ENCODE data around the gene EVA1A. TPM values are rescaled to one million over a fixed set of nuclear protein-coding genes. Genes with fewer than 3 reads are reported as not detected.

Gene EVA1A
- polyA plus RNA-seq, 2 of the 4 experiments (the other 2 are of a cell fraction), result 2.5 to 19.0 TPM

- 35% methylated on average over 5 of the region's 5 CpGs for whole genome bisulfite sequencing (ENCODE audit: missing lambda C conversion rate)
- H3K4me1 ChIP-seq, result no peaks in the 10 kb centered on the region
- ATAC-seq (no peak), DNase-seq (ENCODE audit: low read depth in 1 of 2, low spot score in 1 of 2) (no peak), FAIRE-seq (no peak)
- H3K9me3 ChIP-seq, result 0 out of 3 replicates have a peak, but pooled peaks cover 5% of the 10 kb centered on the region
- H3K27ac ChIP-seq, result no peak overlapping the region
- no peak overlapping the region for H3K4me3 ChIP-seq
- POLR2A ChIA-PET, result no interaction called here
- no peak overlapping the region for H3K4me2 ChIP-seq
- CTCF ChIA-PET, result interaction anchor here (4.6 kb wide), 1 partner anchor 11 kb away, joined by 28 read pairs; no protein-coding TSS in a partner anchor
- TF ChIP-seq, protein P1, sequence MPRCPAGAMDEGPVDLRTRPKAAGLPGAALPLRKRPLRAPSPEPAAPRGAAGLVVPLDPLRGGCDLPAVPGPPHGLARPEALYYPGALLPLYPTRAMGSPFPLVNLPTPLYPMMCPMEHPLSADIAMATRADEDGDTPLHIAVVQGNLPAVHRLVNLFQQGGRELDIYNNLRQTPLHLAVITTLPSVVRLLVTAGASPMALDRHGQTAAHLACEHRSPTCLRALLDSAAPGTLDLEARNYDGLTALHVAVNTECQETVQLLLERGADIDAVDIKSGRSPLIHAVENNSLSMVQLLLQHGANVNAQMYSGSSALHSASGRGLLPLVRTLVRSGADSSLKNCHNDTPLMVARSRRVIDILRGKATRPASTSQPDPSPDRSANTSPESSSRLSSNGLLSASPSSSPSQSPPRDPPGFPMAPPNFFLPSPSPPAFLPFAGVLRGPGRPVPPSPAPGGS (IDR thresholded peaks at IDR 0.05), result no peak
- no peak for TF ChIP-seq CHD2 (IDR thresholded peaks at IDR 0.05; ENCODE audit: low read length, partially characterized antibody)
- no peak for TF ChIP-seq HOXB13 (CRISPR knock-in tag; IDR thresholded peaks at IDR 0.05; ENCODE audit: low read depth)
- TF ChIP-seq SMC3 (IDR thresholded peaks at IDR 0.05), result no peak
- TF ChIP-seq TFCP2L1 (CRISPR knock-in tag; IDR thresholded peaks at IDR 0.05), result no peak
- no peak for TF ChIP-seq MYC (IDR thresholded peaks at IDR 0.05; ENCODE audit: borderline replicate concordance, low read length)
- TF ChIP-seq, protein P2, sequence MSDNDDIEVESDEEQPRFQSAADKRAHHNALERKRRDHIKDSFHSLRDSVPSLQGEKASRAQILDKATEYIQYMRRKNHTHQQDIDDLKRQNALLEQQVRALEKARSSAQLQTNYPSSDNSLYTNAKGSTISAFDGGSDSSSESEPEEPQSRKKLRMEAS (IDR thresholded peaks at IDR 0.05), result no peak
- TF ChIP-seq, protein P3, sequence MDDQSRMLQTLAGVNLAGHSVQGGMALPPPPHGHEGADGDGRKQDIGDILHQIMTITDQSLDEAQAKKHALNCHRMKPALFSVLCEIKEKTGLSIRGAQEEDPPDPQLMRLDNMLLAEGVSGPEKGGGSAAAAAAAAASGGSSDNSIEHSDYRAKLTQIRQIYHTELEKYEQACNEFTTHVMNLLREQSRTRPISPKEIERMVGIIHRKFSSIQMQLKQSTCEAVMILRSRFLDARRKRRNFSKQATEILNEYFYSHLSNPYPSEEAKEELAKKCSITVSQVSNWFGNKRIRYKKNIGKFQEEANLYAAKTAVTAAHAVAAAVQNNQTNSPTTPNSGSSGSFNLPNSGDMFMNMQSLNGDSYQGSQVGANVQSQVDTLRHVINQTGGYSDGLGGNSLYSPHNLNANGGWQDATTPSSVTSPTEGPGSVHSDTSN (IDR thresholded peaks at IDR 0.05), result no peak
- TF ChIP-seq HMGXB4 (CRISPR knock-in tag; IDR thresholded peaks at IDR 0.05; ENCODE audit: borderline replicate concordance), result no peak
- TF ChIP-seq RFX5 (IDR thresholded peaks at IDR 0.05), result no peak
- TF ChIP-seq RARB (CRISPR knock-in tag; IDR thresholded peaks at IDR 0.05), result no peak
- TF ChIP-seq NFE2L2 (conservative IDR thresholded peaks at IDR 0.05; ENCODE audit: low read length), result no peak
- no peak for TF ChIP-seq HOXB5 (CRISPR knock-in tag; IDR thresholded peaks at IDR 0.05)
- no peak for TF ChIP-seq NPAS2 (CRISPR knock-in tag; IDR thresholded peaks at IDR 0.05; ENCODE audit: borderline replicate concordance)
- no peak for TF ChIP-seq ZSCAN20 (CRISPR knock-in tag; IDR thresholded peaks at IDR 0.05)
- no peak for TF ChIP-seq CEBPB (IDR thresholded peaks at IDR 0.05)
- TF ChIP-seq POLR2AphosphoS2 (conservative IDR thresholded peaks at IDR 0.05; ENCODE audit: low read length), result no peak
- no peak for TF ChIP-seq SREBF2 (IDR thresholded peaks at IDR 0.05)
- no peak for TF ChIP-seq FOXS1 (CRISPR knock-in tag; IDR thresholded peaks at IDR 0.05)
- TF ChIP-seq, protein P4, sequence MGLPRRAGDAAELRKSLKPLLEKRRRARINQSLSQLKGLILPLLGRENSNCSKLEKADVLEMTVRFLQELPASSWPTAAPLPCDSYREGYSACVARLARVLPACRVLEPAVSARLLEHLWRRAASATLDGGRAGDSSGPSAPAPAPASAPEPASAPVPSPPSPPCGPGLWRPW (IDR thresholded peaks at IDR 0.05), result no peak
These were observed 107.1 kb downstream of the EVA1A start for GRCh38 chr2:75453384-75454240.

DNA sequence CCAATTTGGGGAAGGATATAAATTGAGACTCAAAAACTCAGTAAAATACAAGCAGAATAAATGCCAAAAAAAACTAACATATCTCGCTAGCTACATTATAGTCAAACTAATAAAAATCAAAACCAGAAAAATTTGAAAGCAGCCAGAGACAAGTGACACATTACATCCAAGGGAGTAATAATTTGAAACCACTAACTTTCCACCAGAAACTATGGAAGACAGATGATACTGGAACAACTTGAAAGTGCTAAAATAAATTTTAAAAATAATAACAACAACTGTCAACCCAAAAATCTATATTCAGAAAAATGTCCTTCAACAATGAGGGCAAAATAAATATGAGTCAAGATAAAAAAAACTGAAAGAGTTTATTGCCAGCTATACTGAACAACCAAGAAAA, 110.7 kb downstream of the EVA1A start:
- H3K4me2 ChIP-seq, result no peak overlapping the region
- DNase-seq (ENCODE audit: low read depth in 1 of 2, low spot score in 1 of 2), result no peak
- ChIA-PET POLR2A (no interaction called here), CTCF (interaction anchor here (1.6 kb wide), 1 partner anchor 14 kb away, joined by 4 read pairs; no protein-coding TSS in a partner anchor)
- no peak for FAIRE-seq
- no peak overlapping the region for H3K27ac ChIP-seq
- 0 out of 3 replicates have a peak, but pooled peaks cover 7% of the 10 kb centered on the region for H3K9me3 ChIP-seq
- no peak overlapping the region for H3K4me3 ChIP-seq
- no peak for ATAC-seq
- no peak for TF ChIP-seq NFE2L2 (conservative IDR thresholded peaks at IDR 0.05; ENCODE audit: low read length)
- TF ChIP-seq FOXS1 (CRISPR knock-in tag; IDR thresholded peaks at IDR 0.05), result no peak
- no peak for TF ChIP-seq FOSL2 (IDR thresholded peaks at IDR 0.05)
- TF ChIP-seq FOSL2 (CRISPR knock-in tag; IDR thresholded peaks at IDR 0.05), result no peak
- TF ChIP-seq USF2 (IDR thresholded peaks at IDR 0.05), result no peak
- TF ChIP-seq PHF8 (IDR thresholded peaks at IDR 0.05; ENCODE audit: borderline replicate concordance, low read depth), result no peak
- no peak for TF ChIP-seq JUNB (IDR thresholded peaks at IDR 0.05)
- 66% methylated on average over 1 of the region's 1 CpG for WGBS (ENCODE audit: missing lambda C conversion rate)
- H3K4me1 ChIP-seq, result no peaks in the 10 kb centered on the region
